ENCODE results near the gene LYSET.
"Not testable (repeated sequence)": the region's sequence is repeated elsewhere in the genome, so short reads cannot be mapped to it uniquely, and the experiment has no call there.

LYSET gene

GRCh38 chr14:93184391-93185348 is at the start of gene LYSET, which contains the start of gene MOAP1:
LYSET (plus strand) TSS chr14:93185317; CDS start chr14:93185406, 89 bp downstream.
MOAP1 (minus strand) TSS chr14:93184897; CDS start chr14:93184242, 655 bp downstream.
- no peaks in the 10 kb centered on the region for H3K27me3 Mint-ChIP-seq
- peak within 1 kb of the TSS; percentile 94 for H3K4me3 Mint-ChIP-seq
- H3K9me3 Mint-ChIP-seq = no peaks in the 10 kb centered on the region
- H3K4me1 Mint-ChIP-seq = peaks cover 53% of the 10 kb centered on the region
- H3K36me3 Mint-ChIP-seq = peaks cover 2% of the 10 kb centered on the region
- H3K27ac Mint-ChIP-seq = peak within 1 kb of the TSS; percentile 95

- Mint-ChIP-seq H3K27me3 (no peaks in the 10 kb centered on the region), H3K4me1 (peaks cover 4% of the 10 kb centered on the region), H3K36me3 (no peaks in the 10 kb centered on the region), H3K27ac (no peak overlapping the region), H3K4me3 (no peak overlapping the region), H3K9me3 (no peaks in the 10 kb centered on the region)
These were observed 49.7 kb upstream of the LYSET start for GRCh38 chr14:93135399-93135798.

- Mint-ChIP-seq H3K4me3 (no peak overlapping the region), H3K27me3 (no peaks in the 10 kb centered on the region), H3K27ac (no peak overlapping the region), H3K9me3 (no peaks in the 10 kb centered on the region), H3K4me1 (peaks cover 4% of the 10 kb centered on the region), H3K36me3 (no peaks in the 10 kb centered on the region)
These were observed 49.1 kb upstream of the LYSET start for GRCh38 chr14:93136009-93136408.

DNA sequence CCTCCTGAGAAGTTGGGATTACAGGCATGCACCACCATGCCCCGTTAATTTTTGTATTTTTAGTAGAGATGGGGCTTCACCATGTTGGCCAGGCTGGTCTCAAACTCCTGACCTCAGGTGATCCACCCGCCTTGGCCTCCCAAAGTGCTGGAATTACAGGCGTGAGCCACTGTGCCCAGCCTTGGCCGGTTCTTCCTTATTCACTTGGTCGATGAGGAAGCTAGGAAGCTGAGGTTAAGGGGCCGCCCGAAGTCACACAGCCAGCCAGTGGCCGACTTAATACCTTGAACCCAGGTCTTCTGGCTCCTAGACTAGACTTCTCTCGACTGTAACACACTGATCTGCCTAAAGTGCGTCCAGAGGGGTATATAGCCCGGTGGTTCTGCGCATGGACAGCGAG is 48.6 kb upstream of the LYSET start:
- not testable (repeated sequence) for H3K4me1 Mint-ChIP-seq, H3K27me3 Mint-ChIP-seq, H3K36me3 Mint-ChIP-seq, H3K4me3 Mint-ChIP-seq, H3K27ac Mint-ChIP-seq, H3K9me3 Mint-ChIP-seq

GRCh38 chr14:93137864-93138263 is 47.3 kb upstream of the LYSET start:
- no peak overlapping the region for H3K27ac Mint-ChIP-seq
- H3K4me1 Mint-ChIP-seq = peaks cover 4% of the 10 kb centered on the region
- H3K4me3 Mint-ChIP-seq = no peak overlapping the region
- no peaks in the 10 kb centered on the region for H3K27me3 Mint-ChIP-seq
- H3K9me3 Mint-ChIP-seq = no peaks in the 10 kb centered on the region
- H3K36me3 Mint-ChIP-seq = no peaks in the 10 kb centered on the region

DNA sequence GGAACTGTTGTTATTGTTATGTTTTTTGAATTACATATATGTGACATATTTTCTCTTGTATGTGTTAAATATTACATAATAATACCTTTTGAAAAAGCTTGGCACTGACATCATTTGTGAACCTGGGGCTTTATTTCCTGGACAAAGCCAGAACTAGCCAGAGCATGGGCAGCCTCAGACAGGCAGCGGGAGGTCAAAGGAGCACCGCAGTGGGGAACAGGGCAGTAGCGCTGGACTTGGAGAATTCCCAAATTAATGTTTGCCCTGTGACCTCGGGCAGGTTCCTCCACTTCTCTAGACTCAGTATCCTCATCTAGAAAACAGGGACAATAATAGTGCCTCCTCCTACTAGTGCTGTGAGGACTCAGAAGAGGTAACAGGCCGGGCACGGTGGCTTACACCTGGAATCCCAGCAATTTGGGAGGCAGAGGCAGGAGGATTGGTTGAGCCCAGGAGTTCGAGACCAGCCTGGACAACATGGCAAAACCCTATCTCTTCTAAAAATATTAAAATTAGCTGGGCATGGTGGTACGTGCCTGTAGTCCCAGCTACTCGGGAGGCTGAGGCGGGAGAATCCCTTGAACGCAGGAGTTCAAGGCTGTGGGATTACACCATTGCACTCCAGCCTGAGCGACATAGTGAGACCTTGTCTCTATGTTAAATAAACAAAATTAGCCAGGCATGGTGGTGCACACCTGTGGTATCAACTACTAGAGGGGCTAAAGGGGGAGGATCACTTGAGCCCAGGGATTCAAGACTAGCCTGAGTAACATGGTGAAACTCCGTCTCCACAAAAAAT is 42.1 kb upstream of the LYSET start:
- no peaks in the 10 kb centered on the region for H3K9me3 Mint-ChIP-seq
- H3K27me3 Mint-ChIP-seq = no peaks in the 10 kb centered on the region
- no peaks in the 10 kb centered on the region for H3K36me3 Mint-ChIP-seq
- H3K4me3 Mint-ChIP-seq = no peak overlapping the region
- H3K27ac Mint-ChIP-seq = no peak overlapping the region
- peaks cover 4% of the 10 kb centered on the region for H3K4me1 Mint-ChIP-seq

- Mint-ChIP-seq H3K9me3 (no peaks in the 10 kb centered on the region), H3K27me3 (no peaks in the 10 kb centered on the region), H3K27ac (no peak overlapping the region), H3K4me3 (no peak overlapping the region), H3K36me3 (no peaks in the 10 kb centered on the region), H3K4me1 (no peaks in the 10 kb centered on the region)
These were observed 39.0 kb upstream of the LYSET start for GRCh38 chr14:93146119-93146518.

DNA sequence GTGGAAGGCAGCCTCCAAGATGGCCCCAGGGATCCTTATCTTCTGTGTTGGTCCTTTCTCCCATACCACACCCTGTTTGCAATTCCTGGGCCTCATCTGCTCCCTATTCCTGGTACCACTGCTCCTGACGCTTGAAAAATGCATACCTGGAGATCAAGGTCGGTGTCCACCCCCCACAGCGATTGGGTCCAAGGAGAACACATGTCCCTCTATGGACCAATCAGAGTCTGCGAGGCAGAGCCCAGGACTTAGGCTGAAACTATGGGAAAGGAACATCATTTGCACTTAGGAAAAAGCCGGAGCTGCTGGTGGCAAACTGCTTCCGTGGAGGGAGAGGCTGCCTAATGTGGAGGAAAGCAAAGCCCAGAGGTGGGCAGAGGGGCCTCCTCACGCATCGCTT is 36.1 kb upstream of the LYSET start:
- H3K36me3 Mint-ChIP-seq = no peaks in the 10 kb centered on the region
- H3K4me3 Mint-ChIP-seq = no peak overlapping the region
- H3K27ac Mint-ChIP-seq = no peak overlapping the region

GRCh38 chr14:93150227-93151208 is 34.6 kb upstream of the LYSET start:
- Mint-ChIP-seq H3K4me1 (no peaks in the 10 kb centered on the region), H3K27ac (no peak overlapping the region), H3K9me3 (no peaks in the 10 kb centered on the region), H3K36me3 (no peaks in the 10 kb centered on the region), H3K4me3 (no peak overlapping the region), H3K27me3 (no peaks in the 10 kb centered on the region)

More for the DNA sequence above, 36.1 kb upstream of the LYSET start:
- Mint-ChIP-seq H3K27me3 (no peaks in the 10 kb centered on the region), H3K9me3 (no peaks in the 10 kb centered on the region), H3K4me1 (no peaks in the 10 kb centered on the region)

DNA sequence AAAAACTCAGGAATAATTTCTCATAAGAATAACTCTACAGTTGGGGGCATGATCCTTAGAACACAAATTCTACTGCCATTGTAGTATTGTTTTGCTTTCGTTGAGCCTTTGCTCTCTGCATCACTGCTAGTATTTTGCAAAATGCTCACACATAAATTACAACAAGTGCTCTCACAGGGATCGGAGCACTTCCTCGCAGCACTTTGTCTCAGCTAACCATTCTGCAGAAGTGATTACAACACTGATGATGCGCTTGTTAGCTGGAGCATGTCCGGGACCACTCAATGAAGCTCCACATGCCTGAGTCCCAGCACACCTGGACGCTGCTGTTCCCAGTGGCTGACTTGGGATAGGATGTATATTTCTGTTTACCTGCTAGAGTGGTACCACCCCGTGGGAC is 32.0 kb upstream of the LYSET start:
- Mint-ChIP-seq H3K27ac (no peak overlapping the region), H3K9me3 (no peaks in the 10 kb centered on the region), H3K4me3 (no peak overlapping the region), H3K27me3 (no peaks in the 10 kb centered on the region), H3K4me1 (no peaks in the 10 kb centered on the region), H3K36me3 (no peaks in the 10 kb centered on the region)

GRCh38 chr14:93155667-93156066 is 29.4 kb upstream of the LYSET start:
- Mint-ChIP-seq H3K36me3 (no peaks in the 10 kb centered on the region), H3K4me3 (no peak overlapping the region), H3K27ac (no peak overlapping the region), H3K27me3 (no peaks in the 10 kb centered on the region), H3K4me1 (no peaks in the 10 kb centered on the region), H3K9me3 (no peaks in the 10 kb centered on the region)

- Mint-ChIP-seq H3K27me3 (no peaks in the 10 kb centered on the region), H3K36me3 (no peaks in the 10 kb centered on the region), H3K4me1 (no peaks in the 10 kb centered on the region), H3K9me3 (no peaks in the 10 kb centered on the region), H3K4me3 (no peak overlapping the region), H3K27ac (no peak overlapping the region)
These were observed 28.3 kb upstream of the LYSET start for GRCh38 chr14:93156693-93157369.

DNA sequence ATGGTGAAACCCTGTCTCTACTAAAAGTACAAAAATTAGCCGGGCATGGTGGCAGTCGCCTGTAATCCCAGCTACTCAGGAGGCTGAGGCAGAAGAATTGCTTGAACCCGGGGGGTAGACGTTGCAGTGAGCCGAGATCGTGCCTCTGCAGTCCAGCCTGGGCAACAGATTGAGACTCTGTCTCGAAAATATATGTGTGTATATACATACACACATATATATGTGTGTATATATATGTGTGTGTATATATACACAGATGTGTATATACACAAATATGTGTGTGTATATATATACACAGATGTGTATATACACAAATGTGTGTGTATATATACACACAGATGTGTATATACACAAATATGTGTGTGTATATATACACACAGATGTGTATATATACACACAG is 26.8 kb upstream of the LYSET start:
- not testable (repeated sequence) for H3K9me3 Mint-ChIP-seq, H3K4me1 Mint-ChIP-seq, H3K27ac Mint-ChIP-seq, H3K4me3 Mint-ChIP-seq, H3K27me3 Mint-ChIP-seq, H3K36me3 Mint-ChIP-seq

GRCh38 chr14:93159625-93160352 is 25.3 kb upstream of the LYSET start:
- not testable (repeated sequence) for H3K27me3 Mint-ChIP-seq, H3K27ac Mint-ChIP-seq, H3K9me3 Mint-ChIP-seq, H3K4me1 Mint-ChIP-seq, H3K36me3 Mint-ChIP-seq, H3K4me3 Mint-ChIP-seq

All from activated naive CD4-positive, alpha-beta T cell treated with anti-CD3 and anti-CD28 coated beads, Interleukin-2, amount 50 U/mL, for 24 hours (primary cell).